GM21360 (cell line): ENCODE data around the gene DNAJC5.
"Not testable (repeated sequence)": the region's sequence is repeated elsewhere in the genome, so short reads cannot be mapped to it uniquely, and the experiment has no call there.

Source experiments
- ATAC-seq: cut with Tn5 transposase; IDR thresholded peaks from one replicate; pipeline ENCODE4 v1.9.1; 2021; ENCODE audit warnings: mild to moderate bottlenecking, moderate library complexity; ENCODE audit not compliant: unreplicated experiment

DNAJC5 gene

DNA sequence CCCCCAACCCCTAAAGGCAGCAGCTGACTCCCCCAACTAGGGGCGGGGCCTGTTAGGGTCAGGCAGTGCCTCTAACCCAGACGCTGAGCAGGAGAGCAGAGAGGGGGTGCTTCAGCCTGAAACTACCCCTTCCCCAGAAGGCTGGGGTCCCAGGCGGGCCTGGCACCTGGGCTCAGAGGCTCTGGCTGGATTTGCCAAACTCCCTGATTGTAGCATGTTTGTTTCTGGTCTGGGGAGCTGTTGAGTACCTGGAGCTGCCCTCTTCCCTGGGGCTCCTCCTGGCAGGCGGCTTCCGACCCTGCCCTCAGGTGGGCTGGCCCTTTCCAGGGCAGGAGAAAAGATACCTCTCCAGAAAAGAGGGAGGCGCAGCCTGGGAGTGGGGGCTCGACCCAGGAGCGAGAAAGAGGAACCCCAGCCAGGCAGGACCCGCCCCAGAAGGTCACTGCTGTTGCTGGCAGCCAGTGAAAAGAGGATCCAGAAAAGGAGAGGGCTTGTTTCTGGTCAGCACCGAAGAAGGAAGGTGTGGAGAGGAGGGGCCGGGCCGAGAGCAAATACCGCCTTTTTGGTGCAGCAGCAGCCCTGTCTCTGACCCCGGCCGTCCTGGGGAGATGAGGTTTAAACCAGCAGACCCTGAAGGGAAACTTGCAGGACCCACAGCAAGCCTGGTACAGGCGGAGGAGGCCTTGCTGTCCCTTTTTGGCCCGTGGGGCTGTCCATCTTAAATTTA is 34.4 kb upstream of the DNAJC5 start:
- ATAC-seq: no peak

DNA sequence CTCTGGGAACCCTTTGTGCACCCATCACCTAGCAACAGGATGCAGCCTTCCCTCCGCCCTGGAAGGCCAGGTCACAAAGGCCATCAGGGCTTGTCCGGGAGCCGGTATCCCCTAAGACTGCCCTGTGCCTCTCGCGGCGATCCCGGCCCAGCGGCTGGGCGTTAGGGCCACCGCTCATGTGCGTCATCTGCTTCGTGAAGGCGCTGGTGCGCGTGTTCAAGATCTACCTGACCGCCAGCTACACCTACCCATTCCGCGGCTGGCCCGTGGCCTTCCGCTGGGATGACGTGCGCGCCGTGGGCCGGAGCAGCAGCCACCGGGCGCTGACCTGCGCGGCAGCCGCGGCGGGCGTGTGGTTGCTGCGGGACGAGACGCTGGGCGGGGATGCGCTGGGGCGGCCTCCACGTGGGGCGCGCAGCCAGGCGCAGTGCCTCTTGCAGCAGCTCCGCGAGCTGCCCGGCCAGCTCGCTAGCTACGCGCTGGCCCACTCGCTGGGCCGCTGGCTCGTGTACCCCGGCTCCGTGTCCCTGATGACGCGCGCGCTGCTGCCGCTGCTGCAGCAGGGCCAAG is 33.5 kb upstream of the DNAJC5 start, which contains the start of gene ABHD16B:
ABHD16B (plus strand) TSS at position 134 of the 570 bp plus-strand sequence; CDS start at position 177, 43 bp downstream.
- no peak for ATAC-seq

DNA sequence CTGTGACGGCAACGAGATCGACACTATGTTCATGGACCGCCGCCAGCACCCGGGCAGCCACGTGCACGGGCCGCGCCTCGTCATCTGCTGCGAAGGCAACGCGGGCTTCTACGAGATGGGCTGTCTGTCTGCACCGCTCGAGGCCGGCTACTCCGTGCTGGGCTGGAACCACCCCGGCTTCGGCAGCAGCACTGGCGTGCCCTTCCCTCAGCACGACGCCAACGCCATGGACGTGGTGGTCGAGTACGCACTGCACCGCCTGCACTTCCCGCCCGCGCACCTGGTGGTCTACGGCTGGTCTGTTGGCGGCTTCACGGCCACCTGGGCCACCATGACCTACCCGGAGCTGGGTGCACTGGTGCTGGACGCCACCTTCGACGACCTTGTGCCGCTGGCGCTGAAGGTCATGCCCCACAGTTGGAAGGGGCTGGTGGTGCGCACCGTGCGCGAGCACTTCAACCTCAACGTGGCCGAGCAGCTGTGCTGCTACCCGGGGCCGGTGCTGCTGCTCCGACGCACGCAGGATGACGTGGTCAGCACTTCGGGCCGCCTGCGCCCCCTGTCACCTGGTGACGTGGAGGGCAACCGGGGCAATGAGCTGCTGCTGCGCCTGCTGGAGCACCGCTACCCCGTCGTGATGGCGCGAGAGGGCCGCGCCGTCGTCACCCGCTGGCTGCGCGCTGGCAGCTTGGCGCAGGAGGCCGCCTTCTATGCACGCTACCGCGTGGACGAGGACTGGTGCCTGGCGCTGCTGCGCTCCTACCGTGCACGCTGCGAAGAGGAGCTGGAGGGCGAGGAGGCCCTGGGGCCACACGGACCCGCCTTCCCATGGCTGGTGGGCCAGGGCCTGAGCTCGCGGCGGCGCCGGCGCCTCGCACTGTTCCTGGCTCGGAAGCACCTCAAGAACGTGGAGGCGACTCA is 32.7 kb upstream of the DNAJC5 start:
- ATAC-seq: no peak

DNA sequence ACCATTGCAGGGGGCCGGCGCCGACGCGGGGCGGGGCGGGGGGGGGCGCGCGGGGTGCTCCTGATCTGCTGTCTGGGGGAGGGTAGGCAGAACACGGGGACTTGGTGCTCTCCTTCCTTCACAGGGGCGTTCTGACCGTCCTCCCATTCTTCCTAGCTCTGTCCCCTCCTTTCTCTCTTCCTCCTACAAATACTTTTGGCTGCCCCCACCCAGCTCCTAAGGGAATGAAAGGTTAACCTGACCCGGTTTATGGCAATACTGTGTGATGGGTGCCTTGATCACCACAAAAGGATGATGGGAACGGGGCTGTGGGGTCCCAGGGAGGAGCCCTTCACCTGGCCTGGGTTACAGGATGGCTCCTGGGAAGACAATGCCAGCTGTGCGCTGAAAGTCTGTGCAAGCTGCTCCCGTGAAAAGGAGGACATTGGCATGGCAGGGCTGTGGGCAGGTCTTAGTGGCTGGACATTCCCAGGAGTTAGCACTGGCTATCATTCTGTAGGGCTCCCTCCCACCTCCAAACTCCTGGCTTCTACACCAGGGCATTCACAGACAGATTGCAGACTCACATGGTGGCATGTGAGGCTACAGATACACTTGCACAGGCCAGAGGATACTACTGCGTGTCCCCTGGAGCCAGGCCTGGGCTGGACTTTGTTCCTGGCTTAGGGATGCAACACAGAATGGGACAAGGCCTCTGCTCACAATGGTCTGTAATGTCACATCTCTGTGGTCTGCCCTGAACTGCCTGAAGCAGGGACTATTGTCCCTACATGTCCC is 31.7 kb upstream of the DNAJC5 start:
- no peak for ATAC-seq

DNA sequence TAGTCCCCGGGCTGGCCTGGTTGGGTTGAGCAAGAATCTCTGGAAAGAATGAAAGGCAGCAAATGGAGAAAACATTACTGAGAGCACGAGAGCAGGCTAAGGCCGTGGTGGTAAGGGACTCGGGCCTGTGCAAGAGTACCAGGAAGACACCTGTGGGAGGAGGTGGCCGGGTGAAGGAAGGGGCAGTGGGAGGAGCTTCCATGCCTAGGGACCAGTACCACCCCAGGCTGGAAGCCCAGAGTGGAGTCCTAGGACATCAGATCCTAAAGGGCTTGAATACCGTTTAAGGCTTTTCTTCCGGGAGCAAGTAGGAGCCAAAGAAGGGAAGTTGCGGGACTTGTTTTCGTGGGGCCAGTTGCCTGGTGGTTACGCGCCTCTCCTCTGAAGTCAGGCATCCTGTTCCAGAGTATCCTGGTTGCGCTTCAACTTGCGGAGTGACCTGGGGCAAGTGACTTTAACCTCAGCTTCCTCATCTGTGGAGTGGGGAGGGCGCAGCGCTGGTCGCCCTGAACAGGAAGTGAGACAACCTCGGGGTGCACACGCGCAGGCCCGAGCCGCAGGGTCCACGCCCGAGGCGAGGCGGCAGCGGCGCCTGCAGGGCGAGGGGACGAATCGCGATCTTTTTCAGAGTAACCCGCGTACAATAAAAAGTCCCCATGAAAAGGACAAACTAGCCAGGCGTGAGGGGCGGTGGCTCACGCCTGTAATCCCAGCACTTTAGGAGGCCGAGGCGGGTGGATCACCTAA is 31.0 kb upstream of the DNAJC5 start:
- ATAC-seq: peak; percentile 56

DNA sequence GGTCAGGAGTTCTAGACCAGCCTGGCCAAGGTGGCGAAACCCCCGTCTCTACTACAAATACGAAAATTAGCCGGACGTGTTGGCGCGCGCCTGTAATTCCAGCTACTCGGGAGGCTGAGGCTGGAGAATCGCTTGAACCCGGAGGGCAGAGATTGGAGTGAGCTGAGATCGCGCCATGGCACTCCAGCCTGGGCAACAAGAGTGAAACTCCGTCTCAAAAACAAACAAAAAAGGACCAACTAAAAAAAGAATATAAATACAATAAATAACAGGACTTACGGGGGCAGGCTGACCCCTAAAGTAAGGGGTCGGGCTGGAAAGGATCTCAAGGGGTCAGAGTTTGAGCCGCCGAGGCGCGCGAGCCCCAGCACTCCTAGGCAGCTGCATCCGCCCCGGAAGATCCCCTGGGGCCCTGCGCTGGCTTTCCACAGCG is 30.4 kb upstream of the DNAJC5 start:
- no peak for ATAC-seq

DNA sequence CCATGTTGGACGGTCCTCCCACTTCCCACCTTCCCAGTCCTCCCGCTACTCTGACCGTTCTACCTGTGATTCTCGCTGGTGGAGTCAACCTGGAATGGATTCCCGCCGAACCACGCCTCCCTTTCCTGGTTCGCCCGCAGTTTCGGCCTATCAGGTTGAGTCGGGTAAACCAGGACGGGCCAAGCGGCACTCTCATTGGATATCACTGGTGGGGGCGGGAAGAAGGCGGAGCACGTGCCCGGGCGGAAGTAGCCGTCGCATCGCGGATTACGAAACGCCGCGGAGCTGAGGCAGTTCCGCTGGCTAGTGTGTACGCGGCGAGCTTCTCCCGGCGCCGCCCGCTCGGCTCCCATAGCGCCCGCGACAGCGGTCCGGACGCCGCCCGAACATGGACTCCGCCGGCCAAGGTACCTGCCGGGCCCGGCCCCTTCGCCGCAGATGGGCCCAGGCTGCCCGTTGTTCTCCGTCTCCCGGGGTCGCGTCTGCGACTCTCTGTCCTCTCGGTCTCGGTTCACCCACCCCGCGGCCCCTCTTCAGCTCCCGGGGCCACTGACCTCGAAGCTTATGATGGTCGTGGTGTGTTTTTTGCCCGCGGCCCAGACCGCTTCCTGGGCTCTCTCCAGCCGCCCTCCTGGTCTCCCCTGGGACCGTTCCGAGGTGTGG is 29.8 kb upstream of the DNAJC5 start, which contains the start of gene TPD52L2:
TPD52L2 (plus strand) TSS at position 293 of the 663 bp plus-strand sequence; CDS start at position 389, 96 bp downstream.
- ATAC-seq: peak; percentile 56

DNA sequence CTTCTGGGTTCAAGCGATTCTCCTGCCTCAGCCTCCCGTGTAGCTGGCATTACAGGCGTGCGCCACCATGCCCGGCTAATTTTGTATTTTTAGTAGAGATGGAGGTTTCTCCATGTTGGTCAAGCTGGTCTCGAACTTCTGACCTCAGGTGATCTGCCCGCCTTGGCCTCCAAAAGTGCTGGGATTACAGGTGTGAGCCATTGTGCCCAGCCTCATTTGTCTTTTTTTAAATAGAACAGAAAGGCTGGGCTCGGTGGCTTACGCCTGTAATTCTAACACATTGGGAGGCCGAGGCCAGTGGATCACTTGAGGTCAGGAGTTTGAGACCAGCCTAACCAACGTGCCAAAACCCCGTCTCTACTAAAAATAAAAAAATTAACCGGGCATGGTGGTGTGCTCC is 27.9 kb upstream of the DNAJC5 start:
- ATAC-seq: not testable (repeated sequence)

DNA sequence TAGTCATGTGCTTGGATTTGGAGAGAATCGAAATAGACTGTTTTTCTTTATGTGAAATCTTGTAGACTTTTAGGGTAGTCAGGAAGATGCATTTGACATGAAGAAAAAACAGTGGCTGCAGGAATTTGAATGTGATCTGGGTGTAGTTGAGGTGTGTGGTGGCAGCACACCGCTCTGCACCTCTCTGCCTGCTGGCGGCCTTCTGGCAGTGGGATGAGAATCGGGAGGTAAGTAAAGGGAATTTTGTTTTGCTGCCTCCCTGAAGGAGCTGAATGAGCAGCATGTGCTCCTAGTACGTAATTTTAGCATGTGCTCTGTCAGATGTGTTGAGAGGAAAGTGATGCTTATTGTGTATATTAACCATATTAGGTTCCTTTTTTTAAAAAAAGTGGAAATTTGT is 26.7 kb upstream of the DNAJC5 start:
- ATAC-seq: no peak

DNA sequence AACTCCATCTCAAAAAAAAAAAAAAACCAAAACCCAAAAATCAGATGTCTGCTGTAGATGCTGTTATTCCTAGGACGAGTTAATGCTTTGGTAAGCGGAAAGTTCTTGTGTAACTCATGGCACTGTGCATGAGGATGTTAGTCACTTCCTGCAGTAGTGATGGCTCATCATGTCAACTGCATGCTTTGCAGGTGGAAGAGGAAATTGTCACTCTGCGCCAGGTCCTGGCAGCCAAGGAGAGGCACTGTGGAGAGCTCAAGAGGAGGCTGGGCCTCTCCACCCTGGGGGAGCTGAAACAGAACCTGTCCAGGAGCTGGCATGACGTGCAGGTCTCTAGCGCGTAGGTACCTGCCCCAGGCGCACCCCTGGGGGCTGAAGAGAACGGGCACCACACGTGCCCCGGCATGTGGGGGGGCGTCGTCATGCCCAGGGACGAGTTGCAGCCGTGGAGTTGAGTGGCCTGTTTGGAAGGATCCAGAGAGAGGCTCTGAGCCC is 21.4 kb upstream of the DNAJC5 start:
- no peak for ATAC-seq

DNA sequence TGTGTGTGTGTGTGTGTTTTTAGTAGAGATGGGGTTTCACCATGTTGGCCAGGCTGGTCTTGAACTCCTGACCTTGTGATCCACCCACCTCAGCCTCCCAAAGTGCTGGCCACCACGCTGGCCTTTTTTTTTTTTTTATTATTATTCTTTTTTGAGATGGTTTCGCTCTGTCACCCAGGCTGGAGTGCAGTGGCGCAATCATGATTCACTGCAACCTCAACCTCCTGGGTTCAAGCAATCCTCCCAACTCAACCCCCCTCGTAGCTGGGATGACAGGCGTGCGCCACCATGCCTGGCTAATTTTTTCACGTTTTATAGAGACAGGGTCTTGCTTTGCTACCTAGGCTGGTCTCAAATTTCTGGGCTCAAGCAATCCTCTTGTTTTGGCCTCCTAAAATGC is 20.7 kb upstream of the DNAJC5 start:
- ATAC-seq: not testable (repeated sequence)

DNA sequence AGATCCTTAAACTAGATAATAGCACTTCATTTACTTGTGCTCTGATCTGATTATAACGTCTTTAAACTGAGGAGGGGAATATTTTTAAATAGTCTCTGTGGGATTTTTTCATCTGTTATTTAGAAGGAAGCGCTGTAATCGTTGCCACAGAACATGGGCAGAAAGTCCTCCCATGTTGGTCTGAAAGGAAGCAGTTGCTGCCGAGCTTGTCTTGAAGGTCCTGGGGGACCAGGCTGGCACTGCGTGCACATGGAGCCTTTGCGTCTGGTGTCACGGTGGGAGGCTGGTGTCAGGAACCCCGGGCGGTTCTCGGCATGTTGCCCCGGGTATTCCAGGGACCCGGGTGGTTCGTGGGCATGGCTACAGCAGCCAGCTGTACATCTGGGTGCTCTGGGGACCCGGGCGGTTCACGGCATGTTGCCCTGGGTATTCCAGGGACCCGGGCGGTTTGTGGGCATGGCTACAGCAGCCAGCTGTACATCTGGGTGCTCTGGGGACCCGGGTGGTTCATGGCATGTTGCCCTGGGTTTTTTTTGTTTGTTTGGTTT is 18.4 kb upstream of the DNAJC5 start:
- ATAC-seq: no peak

DNA sequence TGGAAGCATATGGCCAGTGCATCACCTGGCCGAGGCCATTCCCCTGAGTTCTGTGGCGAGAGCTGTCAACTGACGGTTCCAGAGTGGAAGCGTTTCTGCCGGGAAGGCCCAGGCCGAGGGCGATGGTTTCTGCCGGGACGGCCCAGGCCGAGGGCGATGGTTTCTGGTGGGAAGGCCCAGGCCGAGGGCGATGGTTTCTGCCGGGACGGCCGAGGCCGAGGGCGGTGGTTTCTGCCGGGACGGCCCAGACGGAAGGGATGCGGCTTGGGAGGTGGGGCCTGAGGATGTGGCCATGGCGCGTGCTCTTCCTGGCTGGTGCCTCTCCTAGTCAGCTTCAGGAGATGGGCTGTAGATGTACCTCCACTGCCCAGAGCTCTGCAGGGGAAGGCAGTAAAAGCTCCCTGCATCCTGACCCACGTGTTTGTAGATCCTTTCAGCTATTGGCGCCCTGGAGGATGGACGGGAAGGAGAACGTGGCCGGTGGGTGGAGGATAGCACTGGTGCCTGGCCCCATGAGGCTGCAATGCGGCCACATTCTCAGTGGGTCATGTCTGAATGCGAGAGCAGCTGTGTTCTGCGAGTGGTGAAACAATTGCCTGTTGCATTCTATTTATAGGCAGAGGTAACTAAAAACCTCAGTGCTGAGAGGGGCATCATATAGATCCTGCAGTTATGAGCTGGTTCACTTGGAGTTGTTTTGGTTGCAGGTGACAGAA is 17.0 kb upstream of the DNAJC5 start:
- no peak for ATAC-seq

DNA sequence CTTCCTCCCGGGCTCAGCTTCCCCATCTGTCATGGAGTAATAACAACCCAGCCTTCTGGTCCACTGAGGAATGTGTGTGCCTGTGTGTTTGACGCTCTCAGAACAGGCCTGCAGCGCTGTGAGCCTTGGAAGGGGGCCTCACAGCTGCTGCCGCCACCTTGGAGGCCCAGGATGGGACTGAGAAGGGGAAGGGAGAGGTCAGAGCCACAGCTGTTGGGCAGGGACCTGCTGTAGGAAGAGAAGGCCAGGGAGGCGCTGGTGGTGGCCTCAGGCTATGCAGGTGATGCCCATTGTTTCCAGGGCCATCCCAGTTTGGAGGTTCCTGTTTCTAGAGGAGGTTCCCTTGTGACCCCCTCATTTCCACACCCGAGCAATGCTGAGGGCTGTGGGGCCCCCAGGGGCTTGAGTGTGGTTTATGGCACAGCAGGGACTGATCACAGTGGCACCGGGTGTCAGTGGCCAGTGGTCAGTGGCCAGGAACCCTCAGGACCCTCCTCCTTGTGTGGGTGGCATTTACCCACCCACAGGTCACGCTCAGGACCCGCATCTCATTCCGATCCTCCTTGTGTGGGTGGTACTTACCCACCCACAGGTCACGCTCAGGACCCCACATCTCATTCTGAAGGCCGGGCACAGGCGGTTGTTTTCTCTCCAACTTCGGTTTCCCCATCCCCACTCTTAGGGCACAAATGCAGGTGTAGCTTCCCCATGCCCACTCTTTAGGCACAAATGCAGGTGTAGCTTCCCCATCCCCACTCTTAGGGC is 15.8 kb upstream of the DNAJC5 start:
- ATAC-seq: no peak

DNA sequence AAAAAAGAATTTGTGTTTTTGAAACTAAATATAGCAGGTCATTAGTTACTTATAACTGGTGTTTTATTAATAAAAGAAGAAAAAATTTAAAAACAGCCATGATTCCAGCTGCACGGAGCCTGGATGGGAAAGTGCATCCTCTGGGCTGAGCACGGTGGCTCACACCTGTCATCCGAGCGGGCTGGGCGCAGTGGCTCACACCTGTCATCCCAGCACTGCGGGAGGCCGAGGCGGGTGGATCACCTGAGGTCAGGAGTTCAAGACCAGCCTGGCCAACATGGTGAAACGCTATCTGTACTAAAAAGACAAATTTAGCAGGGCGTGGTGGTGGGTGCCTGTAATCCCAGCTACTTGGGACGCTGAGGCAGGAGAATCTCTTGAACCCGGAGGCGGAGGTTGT is 14.0 kb upstream of the DNAJC5 start:
- ATAC-seq: not testable (repeated sequence)

DNA sequence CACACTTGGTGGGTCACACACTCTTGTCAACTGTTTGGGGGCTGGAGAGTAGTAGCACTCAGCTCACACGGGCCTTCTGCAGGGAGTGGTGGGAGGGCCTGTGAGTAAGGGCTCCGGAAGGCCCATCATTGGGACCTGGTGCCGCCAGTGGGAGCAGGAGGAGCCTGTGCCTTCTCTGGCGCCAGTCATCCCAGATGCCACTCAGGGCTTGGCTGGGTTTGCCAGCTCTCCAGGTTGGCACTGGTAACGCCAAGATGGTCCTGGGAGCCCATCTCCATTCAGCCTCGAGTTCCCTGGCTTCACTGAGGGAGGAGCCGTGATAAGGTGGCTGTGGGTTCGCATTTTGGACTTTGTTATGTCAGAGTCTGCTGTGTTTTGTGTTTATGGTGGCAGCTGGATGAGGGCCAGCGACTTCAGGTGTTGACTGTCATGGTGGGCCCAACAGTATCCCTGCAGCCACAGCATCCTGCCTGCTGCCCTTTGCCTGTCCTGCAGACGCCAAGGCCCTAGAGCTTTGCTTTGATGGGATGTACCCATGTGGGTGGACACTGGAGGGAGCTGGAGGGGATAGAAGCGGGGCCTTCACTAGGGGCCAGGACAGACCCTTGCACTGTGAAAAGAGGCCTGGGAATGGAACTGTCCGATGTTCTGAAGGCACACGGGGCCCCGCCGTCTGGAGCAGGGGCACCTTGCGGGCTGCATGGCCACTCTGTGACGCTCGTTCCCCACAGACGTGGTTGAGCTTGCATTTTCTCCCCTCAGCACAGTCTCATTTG is 13.3 kb upstream of the DNAJC5 start:
- ATAC-seq: no peak
